CD4-positive, alpha-beta T cell treated with Interleukin-1 beta for 1 hour (primary cell): ENCODE results near the gene GOLT1B.

Experiments used
- DNase-seq, 2 donors: peaks; one replicate each; pipeline ENCODE4 v3.0.0-alpha.2; 2020 to 2022

The GOLT1B gene

GRCh38 chr12:21526053-21526452 lies 24.5 kb downstream of the GOLT1B start, which contains the start of gene SPX:
Gene SPX, plus strand, starts transcription at chr12:21526296. Its CDS starts 177 bp downstream, at chr12:21526473.
- DNase-seq, result no peak

- no peak for DNase-seq
These were observed 25.2 kb downstream of the GOLT1B start for GRCh38 chr12:21526721-21527345.

GRCh38 chr12:21527451-21528180 lies 26.0 kb downstream of the GOLT1B start:
- peak; percentile 49 to 51 for DNase-seq

GRCh38 chr12:21528953-21529352 lies 27.4 kb downstream of the GOLT1B start:
- DNase-seq, result no peak

GRCh38 chr12:21529456-21529855 lies 27.9 kb downstream of the GOLT1B start:
- DNase-seq, result no peak

GRCh38 chr12:21538061-21538653 lies 36.6 kb downstream of the GOLT1B start:
- DNase-seq, result no peak

- DNase-seq, result no peak
These were observed 38.2 kb downstream of the GOLT1B start for GRCh38 chr12:21539797-21540196.

- DNase-seq, result no peak
These were observed 40.2 kb downstream of the GOLT1B start for GRCh38 chr12:21541773-21542172.

- DNase-seq, result no peak
These were observed 40.8 kb downstream of the GOLT1B start for GRCh38 chr12:21542403-21542802.

- no peak for DNase-seq
These were observed 41.6 kb downstream of the GOLT1B start for GRCh38 chr12:21543151-21543550.

GRCh38 chr12:21545557-21545956 lies 44.0 kb downstream of the GOLT1B start:
- DNase-seq, result no peak

- no peak for DNase-seq
These were observed 45.1 kb downstream of the GOLT1B start for GRCh38 chr12:21546716-21547115.

GRCh38 chr12:21547437-21547836 lies 45.8 kb downstream of the GOLT1B start:
- no peak for DNase-seq

- DNase-seq, result no peak
These were observed 50.4 kb downstream of the GOLT1B start for GRCh38 chr12:21551841-21552465.

- DNase-seq, result no peak
These were observed 51.2 kb downstream of the GOLT1B start for GRCh38 chr12:21552635-21553328.

GRCh38 chr12:21553329-21553675 lies 51.7 kb downstream of the GOLT1B start:
- no peak for DNase-seq

- DNase-seq, result no peak
These were observed 56.6 kb downstream of the GOLT1B start for GRCh38 chr12:21558100-21558679.

GRCh38 chr12:21559855-21560569 lies 58.4 kb downstream of the GOLT1B start:
- no peak for DNase-seq

- no peak for DNase-seq
These were observed 59.6 kb downstream of the GOLT1B start for GRCh38 chr12:21561158-21561557.

- DNase-seq, result no peak
These were observed 61.3 kb downstream of the GOLT1B start for GRCh38 chr12:21562859-21563258.

- DNase-seq, result no peak
These were observed 64.8 kb downstream of the GOLT1B start for GRCh38 chr12:21566223-21566906.
